Neural progenitor cell (in vitro differentiated cells): Measurements from ENCODE around the gene CBFA2T3.

ENCODE experiments used
- CTCF ChIP-seq: fragments of 200-600 bp; sonication (generic); IDR thresholded peaks from 2 replicates; pipeline ENCODE4 v1.5.1; 2017; ENCODE audit warnings: antibody characterized with exemption, mild to moderate bottlenecking
- EZH2 ChIP-seq: fragments of 200-600 bp; sonication (generic); IDR thresholded peaks from 2 replicates; pipeline ENCODE4 v1.6.1; 2017; ENCODE audit warnings: antibody characterized with exemption, mild to moderate bottlenecking, moderate library complexity
- EZH2phosphoT487 ChIP-seq: fragments of 200-600 bp; sonication (generic); IDR thresholded peaks from 2 replicates; pipeline ENCODE4 v1.6.1; 2017; ENCODE audit warnings: antibody characterized with exemption

- TF ChIP-seq EZH2phosphoT487 (no peak), CTCF (no peak), EZH2 (no peak)
Observed at GRCh38 chr16:88972349-88972748, 4.7 kb downstream of the CBFA2T3 start.
